Measurements from ENCODE around the gene GDPD3.

DNA sequence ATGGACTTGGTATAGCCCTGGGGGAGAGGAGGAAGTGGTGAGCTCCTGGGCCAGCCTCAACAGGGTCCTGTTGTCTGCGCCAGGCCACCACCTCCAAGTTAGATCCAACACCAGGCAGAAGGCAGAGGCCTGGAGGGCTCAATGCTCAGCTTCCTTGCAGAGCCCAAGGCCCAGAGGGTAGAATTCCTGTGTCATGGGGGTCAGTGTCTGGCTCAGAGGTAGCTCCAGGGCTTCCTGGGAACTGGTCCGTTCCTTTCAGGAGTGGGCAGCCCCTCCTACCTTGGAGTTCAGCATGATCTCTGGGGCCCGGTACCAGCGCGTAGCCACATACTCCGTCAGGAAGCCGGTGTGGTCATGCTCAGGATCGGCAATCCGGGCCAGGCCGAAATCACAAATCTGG, 4.4 kb upstream of the GDPD3 start:
- TF ChIP-seq, protein P1, sequence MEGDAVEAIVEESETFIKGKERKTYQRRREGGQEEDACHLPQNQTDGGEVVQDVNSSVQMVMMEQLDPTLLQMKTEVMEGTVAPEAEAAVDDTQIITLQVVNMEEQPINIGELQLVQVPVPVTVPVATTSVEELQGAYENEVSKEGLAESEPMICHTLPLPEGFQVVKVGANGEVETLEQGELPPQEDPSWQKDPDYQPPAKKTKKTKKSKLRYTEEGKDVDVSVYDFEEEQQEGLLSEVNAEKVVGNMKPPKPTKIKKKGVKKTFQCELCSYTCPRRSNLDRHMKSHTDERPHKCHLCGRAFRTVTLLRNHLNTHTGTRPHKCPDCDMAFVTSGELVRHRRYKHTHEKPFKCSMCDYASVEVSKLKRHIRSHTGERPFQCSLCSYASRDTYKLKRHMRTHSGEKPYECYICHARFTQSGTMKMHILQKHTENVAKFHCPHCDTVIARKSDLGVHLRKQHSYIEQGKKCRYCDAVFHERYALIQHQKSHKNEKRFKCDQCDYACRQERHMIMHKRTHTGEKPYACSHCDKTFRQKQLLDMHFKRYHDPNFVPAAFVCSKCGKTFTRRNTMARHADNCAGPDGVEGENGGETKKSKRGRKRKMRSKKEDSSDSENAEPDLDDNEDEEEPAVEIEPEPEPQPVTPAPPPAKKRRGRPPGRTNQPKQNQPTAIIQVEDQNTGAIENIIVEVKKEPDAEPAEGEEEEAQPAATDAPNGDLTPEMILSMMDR (IDR thresholded peaks at IDR 0.05), result no peak
- TF ChIP-seq POLR2A (IDR thresholded peaks at IDR 0.05), result no peak
